HG03520 (cell line): ENCODE measurements around the gene SLC23A3.

Experiments
- ATAC-seq: cut with Tn5 transposase; IDR thresholded peaks from one replicate; pipeline ENCODE4 v1.9.1; 2021; ENCODE audit warnings: mild to moderate bottlenecking, moderate library complexity; ENCODE audit not compliant: unreplicated experiment

The SLC23A3 gene

DNA sequence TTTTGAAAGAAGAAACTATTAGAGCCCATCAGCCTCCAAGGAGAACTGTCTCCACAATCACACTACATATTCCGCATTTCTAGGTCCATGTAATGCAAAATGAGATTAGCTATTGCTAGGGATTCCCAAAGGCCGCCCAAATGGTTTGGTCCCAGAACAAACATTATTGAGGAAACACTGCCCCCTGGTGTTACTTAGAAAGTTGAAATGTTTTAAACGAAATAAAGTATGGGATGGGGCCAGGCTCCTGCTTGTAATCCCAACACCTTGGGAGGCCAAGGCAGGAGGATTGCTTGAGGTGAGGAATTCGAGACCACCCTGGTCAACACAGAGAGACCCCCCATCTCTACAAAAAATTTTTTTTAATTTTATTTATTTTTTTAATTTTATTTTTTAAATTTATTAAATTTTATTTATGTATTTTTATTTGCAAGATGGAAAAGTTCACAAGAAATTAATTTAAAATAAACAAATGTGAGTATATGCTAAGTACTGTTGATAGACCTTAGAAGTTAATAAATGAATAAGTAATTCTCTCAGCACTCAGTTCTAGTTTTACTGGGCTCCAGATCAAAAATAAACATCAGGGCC lies 14.7 kb downstream of the SLC23A3 start:
- ATAC-seq = no peak

DNA sequence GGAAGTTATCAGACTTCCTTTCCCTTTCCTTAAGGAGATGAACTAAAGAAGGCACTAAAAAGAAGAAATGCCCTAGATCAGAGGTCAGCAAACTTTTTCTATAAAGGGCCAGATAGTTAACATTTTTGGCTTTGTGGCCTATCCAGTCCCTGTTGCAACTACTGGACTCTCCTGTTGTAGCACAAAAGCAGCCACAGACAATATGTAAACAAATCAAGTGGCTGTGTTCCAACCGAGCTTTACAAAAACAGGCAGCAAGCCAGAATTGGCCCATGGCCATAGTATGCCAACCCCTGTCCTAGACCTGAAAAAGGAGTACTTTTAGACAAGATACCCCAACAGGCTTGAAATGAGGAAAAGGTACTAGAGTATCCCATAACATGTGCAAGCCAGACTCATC lies 20.2 kb downstream of the SLC23A3 start:
- ATAC-seq = no peak

DNA sequence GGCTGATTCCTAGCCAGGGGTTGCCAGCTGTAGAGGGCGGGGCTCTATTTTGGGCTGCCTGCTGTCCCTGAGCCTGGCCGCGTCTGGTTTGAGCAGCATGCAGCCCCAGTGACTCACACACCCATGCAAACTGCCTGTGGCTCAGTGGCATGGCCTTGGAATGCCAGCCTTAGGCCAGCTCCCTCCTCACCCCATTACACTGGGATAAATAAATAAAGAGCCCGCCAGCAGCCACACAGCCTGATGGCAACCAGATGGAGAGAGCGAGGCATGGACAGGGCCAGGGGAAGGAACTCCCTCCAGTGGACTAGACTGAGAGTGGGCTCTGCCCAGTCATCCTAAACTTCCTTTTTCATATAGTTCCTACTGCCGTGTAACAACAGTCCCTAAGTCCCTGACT lies 27.5 kb downstream of the SLC23A3 start:
- no peak for ATAC-seq

DNA sequence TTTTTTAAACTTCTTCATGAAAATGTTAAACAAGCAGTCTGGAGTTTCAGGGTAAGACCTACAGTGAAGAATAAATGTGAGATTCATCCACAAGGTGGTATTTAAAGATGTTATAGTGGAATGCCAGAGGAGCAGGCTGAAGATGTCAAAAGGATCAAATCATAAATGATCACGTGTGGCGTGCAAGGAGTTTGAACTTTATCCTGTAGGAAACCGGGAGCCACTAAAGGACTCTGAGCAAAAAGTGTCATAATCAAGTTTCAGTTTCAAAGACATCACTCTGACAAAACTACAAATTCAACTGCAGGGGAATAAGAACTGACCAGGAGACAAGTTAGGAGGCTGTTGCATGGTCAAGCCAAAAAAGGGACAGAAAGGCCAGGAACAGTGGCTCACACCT lies 29.1 kb downstream of the SLC23A3 start:
- ATAC-seq = no peak

DNA sequence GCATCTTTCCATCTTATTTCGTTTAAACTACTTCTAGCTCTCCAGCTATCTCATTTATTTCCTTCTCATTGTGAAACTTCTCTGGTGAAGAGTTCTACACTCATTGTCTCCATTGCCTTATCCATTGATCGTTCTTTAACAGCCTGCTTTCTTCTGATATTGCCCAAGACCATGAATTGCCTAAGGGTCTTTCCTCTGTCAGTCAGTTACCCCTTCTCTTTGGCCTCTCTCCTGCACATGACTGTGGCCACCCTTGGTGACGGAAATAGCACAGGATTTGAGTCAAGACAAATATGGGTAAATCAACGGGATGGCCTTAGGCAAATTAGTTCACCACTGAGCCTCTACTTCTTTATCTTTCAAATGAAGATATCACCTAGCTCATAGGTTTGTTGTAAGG lies 35.9 kb downstream of the SLC23A3 start:
- ATAC-seq = no peak

DNA sequence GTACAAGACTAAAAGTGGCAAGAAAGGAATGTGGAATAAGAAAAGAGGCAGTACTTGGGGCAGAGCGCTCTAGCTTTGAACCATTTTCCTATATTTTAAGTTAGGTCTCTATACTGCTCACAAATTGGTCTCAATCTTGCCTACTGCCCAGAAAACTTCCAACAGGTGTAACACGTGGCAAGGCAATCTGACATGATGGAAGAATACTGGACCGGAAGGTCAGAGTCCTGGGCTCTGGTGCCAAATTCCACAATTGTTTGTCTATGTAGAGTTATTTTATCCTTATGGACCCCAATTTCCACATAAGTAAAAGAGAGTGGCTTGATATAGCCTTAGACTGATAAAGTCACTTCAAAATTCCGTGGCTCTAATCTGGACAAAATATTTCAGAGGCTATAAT lies 38.1 kb downstream of the SLC23A3 start:
- no peak for ATAC-seq

DNA sequence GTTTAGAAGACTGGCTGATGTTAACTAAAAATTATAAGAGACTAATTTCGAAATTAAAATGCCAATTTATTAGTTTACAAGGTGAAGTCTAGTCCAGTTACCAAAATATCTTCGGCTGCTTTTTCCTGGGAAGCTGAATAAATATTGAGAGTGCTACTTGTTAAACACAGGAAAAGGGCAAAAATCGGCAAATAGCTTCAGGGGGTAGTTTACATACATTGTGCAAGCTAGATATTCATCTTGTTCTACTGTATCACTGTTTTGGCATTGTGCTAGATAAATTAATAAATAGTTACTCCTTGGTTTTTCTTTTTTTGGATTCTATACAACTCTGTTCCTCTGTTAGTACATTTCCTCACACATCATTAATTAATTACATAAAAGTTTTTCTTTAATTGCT lies 38.5 kb downstream of the SLC23A3 start:
- no peak for ATAC-seq

DNA sequence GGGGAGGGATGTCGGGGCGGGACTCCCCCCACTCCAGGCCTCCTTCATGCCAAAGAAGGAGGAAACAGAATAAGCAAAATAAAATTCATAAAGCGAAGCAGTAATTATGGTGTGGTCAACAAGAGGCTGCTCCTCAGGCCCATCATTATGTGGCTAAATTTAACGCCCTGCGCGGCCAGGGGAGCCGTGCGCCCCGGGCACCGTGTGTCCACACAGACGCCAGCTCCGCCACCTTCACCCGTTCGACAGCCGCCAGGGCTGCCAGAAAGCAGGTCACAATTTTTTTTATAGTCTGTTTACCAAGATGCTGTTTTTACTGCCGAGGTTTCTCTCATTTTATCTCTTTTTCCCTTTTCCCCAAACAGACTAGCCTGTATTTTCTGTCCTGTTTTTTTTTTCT lies 40.2 kb downstream of the SLC23A3 start:
- ATAC-seq = no peak

DNA sequence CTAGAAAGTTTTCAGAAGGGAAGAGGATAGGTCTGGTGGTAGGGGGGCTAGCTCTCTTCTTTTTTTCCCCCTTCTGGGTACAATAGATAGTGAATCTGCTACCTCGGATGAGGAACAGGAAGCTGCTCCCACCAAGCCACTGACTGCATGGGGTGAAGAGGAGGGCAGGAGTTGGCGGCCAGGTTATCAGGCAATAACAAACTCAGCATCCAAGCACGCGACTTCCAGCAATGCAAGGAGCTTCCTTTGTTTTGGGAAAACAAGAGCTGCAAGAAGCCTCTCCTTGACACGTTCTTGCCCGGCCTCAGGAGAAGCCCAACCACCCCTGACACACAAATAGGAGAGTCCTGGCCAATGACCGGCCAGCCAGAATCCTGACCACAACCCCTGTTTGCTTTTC lies 41.4 kb downstream of the SLC23A3 start:
- no peak for ATAC-seq

DNA sequence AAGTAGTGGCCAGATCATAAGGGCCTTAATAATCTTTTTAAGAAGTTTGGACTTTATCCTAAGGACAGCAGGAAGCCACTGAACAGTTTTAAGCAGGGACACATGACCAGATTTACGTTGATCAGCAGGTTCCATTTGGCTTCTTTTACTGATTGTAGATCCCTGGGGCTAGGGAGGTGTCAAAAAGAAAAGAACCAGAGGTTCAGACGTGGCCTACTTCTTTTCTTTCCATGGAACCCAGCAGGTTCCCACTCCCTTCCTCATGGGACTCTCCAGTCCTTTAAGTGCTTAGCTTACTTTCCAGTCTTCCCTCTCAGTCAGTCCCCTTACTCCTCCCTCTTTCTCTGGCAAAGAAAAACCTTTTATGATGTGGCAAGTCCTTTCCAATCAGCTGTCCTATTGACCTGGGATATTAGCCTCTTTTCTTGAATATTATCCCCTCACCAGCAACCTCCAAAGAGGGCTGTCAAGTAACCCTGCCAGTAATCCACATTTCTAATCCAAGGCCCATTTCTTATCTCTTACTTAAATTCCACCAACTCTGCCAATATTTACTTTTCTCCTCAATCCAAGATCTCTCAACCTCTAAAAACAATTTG lies 42.7 kb downstream of the SLC23A3 start:
- ATAC-seq = no peak

DNA sequence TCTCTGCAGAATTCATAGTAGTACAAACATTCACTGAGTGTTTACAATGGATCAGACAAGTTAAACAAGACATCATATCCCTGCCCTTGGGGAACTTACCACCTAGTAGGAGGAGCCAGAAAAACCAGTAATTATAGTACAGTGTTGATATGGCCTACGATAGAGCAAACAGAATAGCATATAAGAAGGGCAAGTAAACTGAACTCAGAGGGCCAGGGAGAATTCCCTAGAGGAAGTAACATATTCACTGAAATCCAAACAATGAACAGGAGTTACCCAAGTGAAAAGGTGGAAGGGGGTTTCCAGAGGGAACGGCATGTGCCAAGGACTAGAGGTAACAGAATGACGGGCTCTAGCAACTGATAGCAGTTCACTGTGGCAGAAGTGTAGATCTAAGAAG lies 43.3 kb downstream of the SLC23A3 start:
- ATAC-seq = no peak

DNA sequence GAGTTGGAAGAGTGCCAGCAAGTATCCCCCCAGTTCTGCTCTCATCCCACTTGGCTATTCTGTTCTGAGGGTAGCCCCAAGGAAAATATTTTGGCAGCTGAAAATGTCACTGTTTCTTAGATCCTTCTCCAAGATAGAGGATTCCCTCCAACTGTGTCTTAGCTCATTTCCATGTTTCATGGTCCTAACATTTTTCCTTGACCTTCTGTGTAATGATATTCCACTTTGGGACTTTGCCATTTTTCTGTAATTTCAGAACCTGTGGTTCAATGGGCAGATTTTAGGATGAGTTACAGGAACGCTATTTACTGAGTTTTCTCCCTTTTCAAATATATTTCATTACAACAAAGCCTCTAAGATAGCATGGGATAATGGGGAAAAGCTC lies 44.0 kb downstream of the SLC23A3 start:
- no peak for ATAC-seq

DNA sequence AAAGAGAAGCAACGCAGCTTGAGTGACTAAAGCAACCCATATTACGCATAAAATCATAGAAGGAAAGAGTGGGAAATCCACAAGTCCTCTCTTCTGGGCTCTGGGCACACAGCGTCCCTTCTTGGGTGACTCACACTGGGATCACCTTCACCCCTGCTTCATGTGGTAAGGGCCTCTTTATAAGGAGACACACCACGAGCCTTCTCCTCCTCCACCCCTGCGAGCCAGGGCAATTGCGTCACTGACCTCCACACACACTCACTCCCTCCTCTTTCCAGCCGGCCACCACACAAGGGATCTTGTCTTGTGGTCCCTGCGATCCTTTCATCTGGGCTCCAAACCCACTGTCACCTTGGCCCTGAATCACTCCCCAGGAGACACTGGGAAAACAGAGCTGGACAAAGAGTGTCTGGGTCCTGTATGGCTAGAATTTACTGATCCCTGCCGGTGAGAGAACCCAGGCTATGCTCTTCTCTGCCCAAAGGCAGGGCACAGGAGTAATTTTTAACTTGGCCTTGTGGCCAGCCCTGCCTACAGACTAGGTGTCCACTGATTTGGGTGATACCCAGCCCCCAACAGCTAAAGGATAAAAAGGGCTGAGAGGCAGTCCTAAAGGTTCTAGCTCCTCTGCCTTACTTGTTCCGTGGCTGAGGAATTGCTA lies 44.5 kb downstream of the SLC23A3 start:
- ATAC-seq = no peak

DNA sequence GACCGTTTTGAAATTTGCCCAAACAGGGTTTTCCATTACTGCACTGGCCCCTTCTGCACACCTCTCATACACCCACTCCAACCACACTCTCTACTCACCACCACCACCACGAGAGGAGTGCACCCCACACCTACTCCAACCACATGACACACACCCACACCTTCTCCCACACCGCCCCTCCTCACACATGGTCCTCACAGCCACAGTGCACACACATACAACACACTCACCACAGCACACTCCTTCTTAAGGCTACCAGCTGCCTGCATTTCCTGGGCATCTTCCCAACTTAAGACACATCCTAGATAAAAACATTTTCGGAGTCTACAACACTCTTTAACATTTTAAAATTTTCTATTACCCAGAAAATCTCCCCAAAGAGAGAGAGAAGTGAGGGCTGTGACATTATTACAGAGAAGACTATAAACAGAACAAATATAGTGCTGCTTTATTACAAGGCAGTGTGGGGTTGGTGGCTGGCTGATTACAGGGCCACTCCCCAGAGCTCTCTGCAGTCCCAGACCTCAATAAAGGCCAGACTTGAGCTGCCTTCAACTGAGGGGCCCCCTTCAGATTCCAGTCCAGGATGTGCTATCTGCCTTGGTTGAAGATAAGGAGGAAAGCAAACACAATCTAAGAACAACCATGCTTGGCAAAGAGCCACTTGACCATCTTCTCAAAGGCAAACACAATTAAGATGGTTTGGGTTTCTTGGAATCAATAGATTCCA lies 45.3 kb downstream of the SLC23A3 start:
- no peak for ATAC-seq

DNA sequence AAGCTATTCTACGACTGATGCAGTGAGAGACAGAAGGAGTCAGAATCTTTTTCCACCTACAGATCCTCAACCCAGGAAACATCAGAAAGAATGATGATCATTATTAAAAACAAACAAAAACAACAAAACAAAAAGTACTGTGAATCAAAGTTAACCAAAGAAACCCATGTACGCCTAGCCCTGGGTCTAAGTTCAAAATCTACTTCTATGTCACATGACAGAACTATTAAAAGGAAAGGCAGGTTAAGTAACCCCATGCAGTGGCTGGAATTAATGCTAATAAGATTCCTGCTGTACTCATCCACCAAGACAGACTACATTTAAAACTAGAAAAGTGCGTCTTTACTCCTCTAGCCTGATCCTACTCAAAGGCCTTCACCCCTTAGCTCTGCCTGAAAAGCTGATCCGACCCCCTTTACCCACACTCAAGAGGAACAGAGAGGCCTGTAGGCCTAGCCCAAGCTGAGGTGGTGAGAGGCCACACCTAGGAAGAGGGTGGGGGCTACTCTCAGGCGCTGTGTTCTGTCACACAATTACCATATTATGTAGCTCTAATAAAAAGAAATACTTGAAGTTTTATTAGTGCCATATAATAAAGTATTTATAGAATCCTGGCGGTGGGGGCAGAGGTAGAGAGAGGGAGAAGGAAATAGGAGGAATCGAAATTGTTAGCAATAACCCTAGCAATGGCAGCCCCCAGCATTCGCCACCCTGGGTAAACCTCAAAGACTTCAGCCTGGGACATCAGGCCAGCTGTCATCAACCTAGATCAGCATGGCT lies 46.3 kb downstream of the SLC23A3 start:
- ATAC-seq = no peak

DNA sequence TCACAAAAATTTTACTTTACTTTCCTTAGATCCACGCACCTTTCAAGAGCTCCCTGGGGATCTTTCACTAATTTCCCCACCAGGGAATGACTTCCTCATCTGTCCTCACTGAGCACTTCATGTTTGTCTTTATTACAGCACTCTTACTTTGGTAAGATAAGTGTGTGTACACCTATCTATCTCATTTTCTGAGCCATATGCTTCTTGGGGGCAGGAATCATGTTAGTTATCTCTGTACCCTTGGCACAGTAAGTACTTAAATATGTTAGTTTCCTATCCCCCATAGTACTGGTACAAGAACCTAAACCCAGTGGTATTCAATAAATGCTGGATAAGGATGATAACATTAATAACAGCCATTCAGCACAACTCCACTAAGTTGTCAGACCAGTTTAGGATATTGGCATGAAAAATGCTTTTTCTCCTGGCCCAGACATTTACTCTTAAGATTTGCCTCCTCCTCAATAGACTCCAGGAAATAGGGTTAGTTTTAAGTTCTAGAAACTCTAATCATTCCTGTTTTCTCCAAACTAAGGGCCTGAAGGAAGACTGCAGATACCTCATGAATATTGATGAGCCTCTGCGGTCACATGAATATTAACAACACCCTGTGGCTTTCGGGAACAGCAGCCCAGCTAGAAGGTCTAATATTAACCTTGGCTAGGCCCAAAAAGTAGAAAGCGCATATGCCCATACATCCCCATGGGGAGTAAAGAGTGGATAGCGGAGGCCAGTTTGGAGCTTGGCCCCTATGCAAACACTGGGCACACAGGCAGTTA lies 47.4 kb downstream of the SLC23A3 start:
- ATAC-seq = no peak

DNA sequence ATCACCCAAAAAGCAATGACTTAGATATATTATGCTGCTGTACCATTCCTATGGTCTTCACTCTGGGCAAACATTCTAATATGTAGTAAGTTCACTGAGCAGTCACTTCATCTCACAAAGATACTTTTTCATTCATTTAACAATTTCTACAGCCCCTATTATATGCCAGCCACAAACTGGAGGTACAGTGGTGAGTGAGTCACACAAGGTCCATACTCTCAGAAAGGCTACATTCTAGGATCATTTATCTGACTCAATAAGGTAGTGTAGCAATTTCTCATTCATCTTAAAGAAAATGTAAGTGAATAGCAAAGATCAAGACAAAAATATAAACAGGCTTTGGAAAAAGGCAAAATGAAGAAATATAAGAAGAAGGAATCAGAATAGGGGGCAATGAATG lies 49.7 kb downstream of the SLC23A3 start:
- ATAC-seq = no peak

DNA sequence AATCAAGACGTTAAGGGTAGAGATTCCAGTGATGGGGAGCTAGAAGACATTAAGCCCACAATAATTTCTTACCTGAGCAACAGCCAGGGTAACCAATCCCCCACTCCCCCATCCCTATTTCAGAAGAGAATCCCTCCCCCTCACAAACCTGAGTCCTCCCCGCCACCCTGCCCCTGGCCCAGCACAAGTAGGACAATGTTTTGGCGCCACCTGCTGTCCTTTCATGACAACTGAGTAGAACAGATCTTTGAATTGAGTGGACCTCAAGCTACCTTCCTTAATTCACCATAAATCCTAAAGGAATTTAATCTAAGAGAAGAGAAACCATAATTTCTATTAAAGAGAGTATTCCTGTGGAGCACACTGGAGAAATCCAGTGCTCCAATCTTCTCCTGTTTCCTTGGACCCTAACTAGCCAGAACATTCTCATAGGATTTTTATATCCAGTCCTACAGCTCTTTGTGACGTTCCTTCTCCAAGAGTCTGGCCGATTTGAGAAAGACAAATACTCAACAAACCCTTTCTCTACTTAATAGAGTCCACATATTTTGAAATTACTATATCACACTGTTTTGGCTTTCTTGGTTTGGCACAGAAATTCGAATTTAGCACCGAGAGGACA lies 50.3 kb downstream of the SLC23A3 start:
- ATAC-seq = no peak

DNA sequence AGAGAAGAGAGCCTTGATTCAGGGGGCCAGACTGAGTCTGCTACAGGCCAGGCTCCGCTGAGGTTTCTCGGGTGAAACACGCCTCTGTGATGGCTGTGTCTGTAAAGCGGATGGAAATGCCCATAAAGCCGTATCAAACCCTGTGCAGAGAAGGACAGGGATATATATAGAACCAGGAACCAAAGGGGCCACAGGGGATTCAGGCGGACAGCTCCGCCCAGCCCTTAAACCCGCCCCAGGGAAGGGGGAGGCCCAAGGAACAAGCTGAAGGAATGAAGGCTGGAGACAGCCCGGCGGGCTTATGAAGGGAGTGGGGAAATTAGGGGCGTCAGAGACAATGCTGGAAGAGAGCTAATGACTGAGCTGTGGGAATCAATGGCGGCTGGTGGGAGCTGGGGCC lies 51.3 kb downstream of the SLC23A3 start:
- ATAC-seq = no peak
